Measurements from ENCODE around the gene POLR2L. TPM values are rescaled to one million over a fixed set of nuclear protein-coding genes. Genes with fewer than 3 reads are reported as not detected.

Gene POLR2L
- polyA plus RNA-seq, 3 donors from 2014 or later: 139 to 200 (median 142) TPM

DNA sequence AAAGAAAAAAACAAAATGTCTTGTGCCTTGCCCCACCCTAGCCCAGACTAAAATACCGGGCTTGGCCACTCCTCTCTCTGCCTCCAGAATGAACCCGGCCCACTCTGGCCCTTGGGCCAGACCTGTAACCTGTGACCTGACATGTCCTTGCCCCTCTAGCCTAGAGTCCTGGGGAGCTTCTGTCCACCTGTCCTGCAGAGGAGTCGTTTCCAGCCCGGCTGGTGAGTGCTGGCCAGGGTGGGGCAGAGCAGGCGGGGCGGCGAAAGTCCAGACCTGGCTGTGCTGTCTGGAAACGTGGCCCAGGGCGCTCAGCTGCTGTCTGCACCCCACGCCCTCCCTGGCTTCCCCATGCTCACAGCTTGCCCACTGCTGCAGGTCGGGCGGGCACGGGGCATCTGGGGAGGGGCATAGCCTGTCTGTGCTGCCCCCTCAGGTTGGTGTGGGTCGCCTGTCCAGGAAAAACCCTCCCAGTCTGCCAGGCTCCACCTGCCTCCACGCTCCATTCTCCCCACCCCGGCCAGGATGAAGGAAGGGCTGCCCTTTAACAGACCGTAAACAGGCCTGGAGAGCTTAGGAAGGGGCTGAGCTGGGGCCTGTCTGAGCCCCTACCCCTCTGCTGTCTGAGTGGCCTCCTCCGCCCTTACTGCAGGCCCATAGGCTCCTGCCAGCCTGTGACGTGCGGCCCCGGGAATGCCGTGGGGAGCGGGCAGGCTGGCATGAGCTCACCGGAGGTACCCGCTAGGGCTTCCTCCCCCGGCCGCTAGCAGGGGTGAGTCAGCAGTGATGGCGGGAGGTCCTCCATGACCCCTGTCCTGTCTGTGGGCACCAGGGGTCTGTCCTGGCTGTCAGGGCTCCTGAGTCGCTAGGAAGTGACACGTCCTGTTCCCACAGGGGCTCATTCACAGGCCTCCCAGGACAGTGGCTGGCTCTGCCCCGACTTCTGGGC lies 7.7 kb downstream of the POLR2L start:
- peaks cover 2 to 5% (median 2%) of the 10 kb centered on the region in 3 donors for H3K27me3 Mint-ChIP-seq (ENCODE audit: low read depth in 3 of 3)
- H3K27ac Mint-ChIP-seq: no peak overlapping the region
- DNase-seq: no peak
- H3K4me3 Mint-ChIP-seq: peak overlapping the region; percentile 59 to 77 (median 70)
- no peaks in the 10 kb centered on the region for H3K36me3 Mint-ChIP-seq
- H3K9me3 Mint-ChIP-seq: no peaks in the 10 kb centered on the region
- peaks cover 11 to 26% of the 10 kb centered on the region in 2 donors for H3K4me1 Mint-ChIP-seq

DNA sequence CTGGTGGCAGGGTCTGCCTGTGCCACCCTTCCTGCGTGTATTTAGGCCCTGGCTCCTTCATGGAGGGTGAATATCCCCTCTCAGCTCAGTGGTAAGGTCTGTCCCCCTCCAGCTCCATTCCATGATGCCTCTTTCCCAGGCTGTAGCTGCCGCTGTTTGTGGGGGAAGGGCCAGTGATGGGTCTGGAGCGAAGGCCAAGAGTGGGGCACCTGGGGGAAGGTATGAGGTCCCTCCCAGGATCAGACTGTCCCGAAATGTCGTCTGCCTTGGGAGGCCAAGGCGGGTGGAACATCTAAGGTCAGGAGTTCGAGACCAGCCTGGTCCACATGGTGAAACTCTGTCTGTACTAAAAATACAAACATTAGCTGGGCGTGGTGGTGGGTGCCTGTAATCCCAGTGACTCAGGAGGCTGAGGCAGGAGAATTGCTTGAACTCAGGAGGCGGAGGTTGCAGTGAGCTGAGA lies 8.4 kb downstream of the POLR2L start:
- H3K4me3 Mint-ChIP-seq: peak overlapping the region; percentile 57 to 77 (median 65)

DNA sequence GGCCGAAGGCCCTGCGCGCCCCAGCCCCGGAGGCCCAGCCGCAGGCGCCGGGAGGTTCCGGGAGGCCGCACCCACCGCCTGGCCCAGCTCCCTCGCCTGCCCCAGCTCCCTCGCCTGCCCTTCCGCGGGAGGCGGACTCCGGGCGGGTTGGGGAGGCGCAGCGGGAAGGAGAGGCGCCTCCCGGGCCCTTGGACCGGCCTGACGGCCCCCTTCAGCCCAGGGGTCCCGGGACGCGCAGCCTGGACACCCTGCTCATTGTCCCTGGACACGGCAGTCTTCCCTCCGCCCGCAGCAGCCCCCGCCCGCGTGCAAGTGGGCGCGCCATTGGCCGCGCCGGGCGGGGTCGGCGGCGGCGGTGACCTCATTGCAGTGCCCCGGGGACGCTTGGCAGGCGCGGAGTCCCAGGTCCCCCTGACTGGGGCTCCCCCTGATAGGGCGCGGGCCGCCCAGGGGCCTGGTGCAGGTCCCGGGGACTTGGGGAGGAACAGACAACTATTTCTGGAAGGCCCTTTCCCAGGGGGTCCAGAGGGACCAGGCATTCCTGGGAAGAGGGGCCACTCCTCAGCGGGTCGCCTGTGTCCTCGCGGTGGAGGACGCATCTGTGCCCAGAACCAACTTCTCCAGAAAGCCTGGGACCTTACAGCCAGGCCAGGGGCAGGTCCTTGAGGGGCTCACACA lies 9.1 kb downstream of the POLR2L start:
- Mint-ChIP-seq H3K27ac (peak overlapping the region in 1 of 6 donors; percentile 11), H3K4me1 (peaks cover 11 to 28% of the 10 kb centered on the region in 2 donors), H3K4me3 (peak overlapping the region in 4 of 5 donors; percentile 57 to 77 (median 68)), H3K27me3 (ENCODE audit: low read depth in 3 of 3) (peaks cover 2 to 4% (median 3%) of the 10 kb centered on the region in 3 donors), H3K9me3 (no peaks in the 10 kb centered on the region), H3K36me3 (no peaks in the 10 kb centered on the region)
- DNase-seq: peak in 1 of 3 donors; percentile 38

More for the DNA sequence above, 8.4 kb downstream of the POLR2L start:
- DNase-seq: no peak
- H3K27ac Mint-ChIP-seq: peak overlapping the region in 1 of 6 donors; percentile 31
- H3K27me3 Mint-ChIP-seq (ENCODE audit: low read depth in 3 of 3): peaks cover 2 to 3% (median 2%) of the 10 kb centered on the region in 3 donors
- no peaks in the 10 kb centered on the region for H3K36me3 Mint-ChIP-seq
- H3K9me3 Mint-ChIP-seq: no peaks in the 10 kb centered on the region
- peaks cover 11 to 31% of the 10 kb centered on the region in 2 donors for H3K4me1 Mint-ChIP-seq

DNA sequence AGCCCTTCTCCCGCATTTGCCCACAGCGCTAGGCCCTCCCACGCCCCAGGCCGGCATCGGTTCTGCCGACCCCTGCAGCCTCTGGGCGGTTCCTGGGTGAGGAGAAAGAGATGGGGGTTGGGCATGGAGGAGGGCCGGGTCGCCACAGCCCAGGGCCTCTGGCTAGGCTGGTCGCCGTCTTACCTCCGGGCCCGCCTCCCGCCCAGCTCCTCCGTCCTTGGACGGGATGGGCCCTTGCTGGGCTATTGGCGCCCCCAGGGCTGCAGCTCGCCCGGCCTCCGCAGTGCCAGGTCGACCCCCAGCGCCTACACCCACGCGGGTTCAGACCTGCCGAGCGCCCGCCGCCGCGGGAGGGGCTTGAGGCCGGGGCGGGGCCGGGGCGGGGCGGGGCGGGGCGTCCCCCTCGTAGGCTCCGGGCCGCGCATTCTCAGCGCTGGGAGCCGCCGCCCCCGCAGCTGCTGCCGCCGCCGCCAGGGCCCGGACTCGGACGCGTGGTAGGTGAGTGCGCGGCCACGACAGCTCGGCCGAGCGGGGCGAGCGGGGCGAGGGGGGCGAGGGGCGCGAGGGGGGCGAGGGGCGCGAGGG lies 9.7 kb downstream of the POLR2L start, which contains the start of gene CD151:
Gene CD151, plus strand, starts transcription at position 424 of the 585 bp plus-strand sequence. CDS start 3,118 bp downstream, outside the sequence.
- no peaks in the 10 kb centered on the region for H3K36me3 Mint-ChIP-seq
- peak within 1 kb of the TSS; percentile 57 to 77 (median 70) for H3K4me3 Mint-ChIP-seq
- H3K27me3 Mint-ChIP-seq (ENCODE audit: low read depth in 3 of 3): peaks cover 3 to 10% (median 7%) of the 10 kb centered on the region in 3 donors
- H3K9me3 Mint-ChIP-seq: no peaks in the 10 kb centered on the region
- peak within 1 kb of the TSS in 1 of 6 donors; percentile 11 for H3K27ac Mint-ChIP-seq
- peak in 2 of 3 donors; percentile 41 to 43 for DNase-seq
- peaks cover 4 to 28% of the 10 kb centered on the region in 2 donors for H3K4me1 Mint-ChIP-seq

DNA sequence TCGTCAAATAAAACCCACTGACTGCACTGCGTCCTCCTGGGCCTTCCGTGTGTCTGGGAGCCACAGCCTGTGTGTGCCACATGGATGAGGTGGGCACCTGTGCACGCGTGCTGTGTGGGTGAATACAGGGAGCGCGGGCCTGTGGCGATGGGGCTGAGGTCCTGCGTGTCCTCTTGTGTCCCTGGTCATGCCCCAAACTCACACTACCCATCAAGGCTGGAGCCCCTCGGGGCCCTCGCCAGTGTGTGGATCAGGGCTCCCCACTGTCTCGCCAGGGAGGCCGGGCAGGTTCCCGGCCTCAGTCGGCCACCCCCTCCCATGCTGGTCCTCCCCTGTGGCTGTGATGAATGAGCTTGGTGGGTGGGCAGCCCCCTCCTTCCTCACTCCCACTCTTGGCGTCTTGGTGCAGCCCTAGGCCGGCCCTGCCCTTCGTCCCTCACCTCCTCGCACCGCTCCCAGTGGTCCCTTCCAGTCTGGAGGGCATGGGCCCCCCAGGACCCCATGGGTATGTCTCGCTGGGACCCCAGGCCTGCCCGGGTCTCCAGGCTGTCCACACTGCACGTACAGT lies 10.3 kb downstream of the POLR2L start:
- Mint-ChIP-seq H3K9me3 (no peaks in the 10 kb centered on the region), H3K4me3 (peak overlapping the region; percentile 54 to 74 (median 62)), H3K36me3 (no peaks in the 10 kb centered on the region), H3K27ac (no peak overlapping the region), H3K27me3 (ENCODE audit: low read depth in 3 of 3) (peaks cover 3 to 11% (median 7%) of the 10 kb centered on the region in 3 donors), H3K4me1 (peaks cover 0 to 25% of the 10 kb centered on the region in 2 donors)
- no peak for DNase-seq

DNA sequence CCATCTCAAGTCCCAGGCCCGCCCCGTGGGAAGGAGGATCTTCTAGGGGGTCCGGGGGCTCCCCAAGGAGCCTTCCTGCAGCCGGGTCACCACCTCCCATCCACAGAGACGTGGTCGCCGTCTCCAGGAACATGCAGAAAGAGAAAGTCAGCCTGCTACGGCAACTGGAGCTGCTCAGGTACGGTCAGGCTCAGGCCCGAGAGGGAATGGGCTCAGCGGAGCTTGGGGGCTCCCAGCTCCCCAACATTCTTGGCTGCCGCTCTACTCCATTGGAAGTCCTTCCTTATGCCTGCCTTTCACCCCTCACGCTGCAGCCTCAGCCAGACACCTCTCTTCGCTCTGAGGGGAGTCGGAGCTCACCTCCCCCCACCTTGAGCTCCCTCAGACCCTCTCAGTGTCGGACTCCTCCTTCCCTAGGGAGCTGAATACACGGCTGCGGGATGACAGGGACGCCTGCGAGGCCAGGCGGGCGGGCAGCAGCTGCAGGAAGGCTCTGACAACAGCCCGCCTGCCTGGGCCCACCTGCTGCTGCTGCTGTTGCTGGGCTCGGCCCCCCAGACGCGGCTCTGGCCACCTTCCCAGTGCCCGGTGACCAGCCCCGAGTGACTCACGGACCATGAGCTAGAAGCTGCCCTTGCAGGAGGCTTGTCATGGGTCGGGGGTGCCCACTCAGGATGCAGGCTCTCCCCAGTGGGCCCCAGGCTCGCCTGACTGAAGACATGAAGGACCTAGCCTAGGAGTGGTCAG lies 11.0 kb downstream of the POLR2L start:
- H3K27ac Mint-ChIP-seq: no peak overlapping the region
- H3K4me3 Mint-ChIP-seq: peak overlapping the region; percentile 54 to 74 (median 62)
- H3K4me1 Mint-ChIP-seq: peaks cover 0 to 28% of the 10 kb centered on the region in 2 donors
- peaks cover 7 to 15% (median 7%) of the 10 kb centered on the region in 3 donors for H3K27me3 Mint-ChIP-seq (ENCODE audit: low read depth in 3 of 3)
- H3K9me3 Mint-ChIP-seq: no peaks in the 10 kb centered on the region
- no peak for DNase-seq
- no peaks in the 10 kb centered on the region for H3K36me3 Mint-ChIP-seq

DNA sequence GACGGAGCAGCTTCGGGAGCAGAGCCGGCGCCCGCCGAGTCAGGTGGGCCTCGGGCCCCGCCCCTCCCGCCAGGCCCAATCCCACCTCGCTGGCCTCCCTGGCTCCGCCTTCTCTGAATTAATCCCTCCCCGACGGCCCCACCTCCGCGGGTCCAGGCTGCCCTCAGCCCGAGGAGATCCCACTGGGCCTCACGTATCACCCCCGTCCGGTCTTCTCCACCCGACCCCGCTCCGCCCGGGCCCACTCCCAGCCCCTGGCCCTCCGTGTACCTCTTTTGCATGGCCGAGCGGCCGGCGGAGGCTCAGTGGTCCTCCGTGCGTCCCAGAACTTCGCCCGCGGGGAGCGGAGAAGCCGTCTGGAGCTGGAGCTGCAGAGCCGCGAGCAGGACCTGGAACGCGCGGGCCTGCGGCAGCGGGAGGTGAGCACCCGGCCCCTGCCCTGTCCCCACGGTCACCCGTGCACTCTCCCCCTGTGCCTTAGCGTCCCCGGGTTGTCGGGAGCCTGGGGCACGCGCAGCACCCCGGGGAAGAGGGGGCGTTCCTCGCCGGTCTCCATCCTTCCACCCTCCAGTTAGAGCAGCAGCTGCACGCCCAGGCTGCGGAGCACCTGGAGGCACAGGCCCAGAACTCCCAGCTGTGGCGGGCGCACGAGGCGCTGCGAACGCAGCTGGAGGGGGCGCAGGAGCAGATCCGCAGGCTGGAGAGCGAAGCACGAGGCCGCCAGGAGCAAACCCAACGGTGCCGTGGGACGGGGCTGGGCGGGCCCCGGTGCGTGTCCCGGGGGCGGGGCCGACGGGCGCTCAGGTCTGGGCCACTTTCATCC lies 11.8 kb downstream of the POLR2L start:
- peaks cover 0 to 28% of the 10 kb centered on the region in 2 donors for H3K4me1 Mint-ChIP-seq
- H3K27ac Mint-ChIP-seq: no peak overlapping the region
- H3K9me3 Mint-ChIP-seq: no peaks in the 10 kb centered on the region
- peak; percentile 54 to 57 (median 54) for DNase-seq
- H3K36me3 Mint-ChIP-seq: no peaks in the 10 kb centered on the region
- peaks cover 7 to 15% (median 7%) of the 10 kb centered on the region in 3 donors for H3K27me3 Mint-ChIP-seq (ENCODE audit: low read depth in 3 of 3)
- peak overlapping the region; percentile 35 to 61 (median 60) for H3K4me3 Mint-ChIP-seq

DNA sequence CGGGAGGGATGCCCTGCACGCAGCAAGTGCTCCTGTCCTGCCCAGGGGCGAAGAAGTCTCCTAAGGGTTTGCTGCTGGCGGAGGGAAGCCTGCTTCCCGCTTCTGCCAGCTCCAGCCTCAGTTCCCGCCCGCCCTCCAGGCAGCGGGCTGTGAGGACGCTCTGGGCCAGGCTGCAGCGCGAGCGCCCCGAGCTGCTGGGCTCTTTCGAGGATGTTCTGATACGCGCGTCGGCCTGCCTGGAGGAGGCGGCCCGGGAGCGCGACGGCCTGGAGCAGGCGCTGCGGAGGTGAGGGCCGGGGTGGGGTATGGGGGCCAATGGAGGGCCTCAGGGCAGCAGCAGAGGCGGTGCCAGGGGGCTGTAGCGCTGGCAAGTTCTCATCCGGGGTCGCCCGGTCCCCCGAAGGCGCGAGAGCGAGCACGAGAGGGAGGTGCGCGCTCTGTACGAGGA lies 12.5 kb downstream of the POLR2L start:
- peaks cover 0 to 31% of the 10 kb centered on the region in 2 donors for H3K4me1 Mint-ChIP-seq
- H3K27ac Mint-ChIP-seq: no peak overlapping the region
- peak overlapping the region; percentile 35 to 61 (median 60) for H3K4me3 Mint-ChIP-seq
- H3K9me3 Mint-ChIP-seq: no peaks in the 10 kb centered on the region
- DNase-seq: no peak
- H3K27me3 Mint-ChIP-seq (ENCODE audit: low read depth in 3 of 3): peaks cover 7 to 20% (median 8%) of the 10 kb centered on the region in 3 donors
- H3K36me3 Mint-ChIP-seq: peaks cover 0 to 5% (median 4%) of the 10 kb centered on the region in 3 donors

DNA sequence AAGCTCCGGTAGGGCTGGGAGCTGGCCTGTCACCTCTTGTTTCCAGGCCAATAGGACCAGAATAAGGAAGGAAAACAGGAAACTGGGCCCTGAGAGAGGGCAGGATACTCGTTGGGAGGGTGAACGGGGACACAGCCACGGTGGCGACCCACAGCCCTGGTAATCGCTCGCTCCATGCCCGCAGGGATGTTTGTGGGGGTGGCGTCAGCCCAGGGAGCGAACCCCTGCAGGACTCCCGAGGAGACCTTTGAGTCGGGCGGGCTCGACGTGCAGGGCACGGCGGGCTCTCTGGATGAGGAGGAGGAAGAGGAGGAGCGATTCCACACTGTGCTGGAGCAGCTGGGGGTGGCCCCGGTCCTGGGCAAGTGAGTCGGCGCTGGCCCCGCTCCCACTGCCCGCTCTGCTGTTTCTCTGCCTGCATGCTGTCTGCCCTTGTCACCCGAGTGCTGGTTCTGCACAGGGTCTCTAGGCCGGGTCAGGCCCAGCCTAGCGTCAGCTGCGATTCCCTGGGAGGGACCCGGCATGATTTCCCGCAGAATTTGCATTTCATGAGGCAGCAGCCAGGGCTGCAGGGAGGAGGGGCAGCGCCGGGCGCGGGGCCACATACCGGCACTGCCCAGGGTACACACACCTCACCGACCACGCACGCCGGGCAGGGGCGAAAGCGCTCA lies 13.0 kb downstream of the POLR2L start:
- peaks cover 7 to 20% (median 8%) of the 10 kb centered on the region in 3 donors for H3K27me3 Mint-ChIP-seq (ENCODE audit: low read depth in 3 of 3)
- no peak for DNase-seq
- peaks cover 0 to 5% (median 4%) of the 10 kb centered on the region in 3 donors for H3K36me3 Mint-ChIP-seq
- peaks cover 0 to 31% of the 10 kb centered on the region in 2 donors for H3K4me1 Mint-ChIP-seq
- no peaks in the 10 kb centered on the region for H3K9me3 Mint-ChIP-seq
- peak overlapping the region in 4 of 5 donors; percentile 25 to 57 (median 40) for H3K4me3 Mint-ChIP-seq
- H3K27ac Mint-ChIP-seq: no peak overlapping the region

DNA sequence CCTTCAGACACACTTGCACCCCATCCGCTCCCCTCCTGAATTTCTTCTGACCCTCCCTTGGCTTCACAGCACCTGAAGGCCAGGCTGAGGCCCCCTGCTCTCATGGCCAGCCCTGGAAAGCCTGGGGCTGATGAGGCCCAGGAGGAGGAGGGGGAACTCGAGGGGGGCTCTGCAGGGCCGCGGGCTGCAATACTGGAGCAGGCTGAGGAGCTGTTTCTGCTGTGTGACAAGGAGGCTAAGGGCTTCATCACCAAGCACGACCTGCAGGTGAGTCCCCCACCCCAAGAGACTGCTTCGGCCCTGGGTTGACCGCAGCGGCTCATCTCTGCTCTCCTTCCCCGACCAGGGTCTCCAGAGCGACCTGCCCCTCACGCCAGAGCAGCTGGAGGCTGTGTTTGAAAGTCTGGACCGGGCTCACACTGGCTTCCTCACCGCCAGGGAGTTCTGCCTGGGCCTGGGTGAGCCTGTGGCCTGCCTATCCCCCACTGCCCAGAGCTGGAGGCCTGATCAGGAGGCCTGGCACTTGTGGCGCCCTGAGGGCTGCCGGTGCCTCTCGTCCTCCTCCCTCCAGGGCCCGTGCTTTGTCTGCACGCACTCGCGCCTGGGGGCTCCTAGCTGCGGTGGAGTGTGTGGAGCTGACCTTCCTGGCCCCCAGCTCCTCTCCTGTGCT lies 13.7 kb downstream of the POLR2L start:
- H3K4me3 Mint-ChIP-seq: peak overlapping the region in 4 of 5 donors; percentile 40 to 87 (median 74)
- H3K27ac Mint-ChIP-seq: no peak overlapping the region

DNA sequence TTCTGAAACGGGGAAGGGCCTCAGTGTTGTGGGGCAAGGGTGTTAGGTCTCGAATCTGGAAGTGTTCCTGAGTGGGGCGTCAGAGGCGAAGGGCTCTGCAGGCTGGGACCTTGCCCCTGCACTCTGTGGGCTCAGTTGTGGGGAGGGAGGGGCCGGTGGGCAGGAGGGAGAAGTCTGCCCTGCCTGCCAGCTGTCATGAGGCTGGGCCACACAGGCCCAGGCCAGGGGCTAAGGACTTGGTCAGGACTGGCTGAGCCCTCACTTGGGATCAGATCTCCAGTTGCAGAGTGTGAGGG lies 14.5 kb downstream of the POLR2L start, which contains the start of gene CRACR2B:
Gene CRACR2B, plus strand, starts transcription at position 23 of the 296 bp plus-strand sequence. CDS start 689 bp downstream, outside the sequence.
- Mint-ChIP-seq H3K4me3 (peak within 1 kb of the TSS; percentile 72 to 87 (median 79)), H3K4me1 (peaks cover 0 to 22% of the 10 kb centered on the region in 2 donors), H3K9me3 (no peaks in the 10 kb centered on the region), H3K27ac (peak within 1 kb of the TSS in 1 of 6 donors; percentile 80), H3K27me3 (ENCODE audit: low read depth in 3 of 3) (peaks cover 5 to 18% (median 8%) of the 10 kb centered on the region in 3 donors), H3K36me3 (peaks cover 0 to 5% (median 4%) of the 10 kb centered on the region in 3 donors)
- no peak for DNase-seq

More for the DNA sequence above, 13.7 kb downstream of the POLR2L start:
- Mint-ChIP-seq H3K27me3 (ENCODE audit: low read depth in 3 of 3) (peaks cover 5 to 18% (median 8%) of the 10 kb centered on the region in 3 donors), H3K4me1 (peaks cover 0 to 24% of the 10 kb centered on the region in 2 donors), H3K36me3 (peaks cover 0 to 5% (median 4%) of the 10 kb centered on the region in 3 donors), H3K9me3 (no peaks in the 10 kb centered on the region)
- no peak for DNase-seq
